ENCODE measurements around the gene CERK.

DNA sequence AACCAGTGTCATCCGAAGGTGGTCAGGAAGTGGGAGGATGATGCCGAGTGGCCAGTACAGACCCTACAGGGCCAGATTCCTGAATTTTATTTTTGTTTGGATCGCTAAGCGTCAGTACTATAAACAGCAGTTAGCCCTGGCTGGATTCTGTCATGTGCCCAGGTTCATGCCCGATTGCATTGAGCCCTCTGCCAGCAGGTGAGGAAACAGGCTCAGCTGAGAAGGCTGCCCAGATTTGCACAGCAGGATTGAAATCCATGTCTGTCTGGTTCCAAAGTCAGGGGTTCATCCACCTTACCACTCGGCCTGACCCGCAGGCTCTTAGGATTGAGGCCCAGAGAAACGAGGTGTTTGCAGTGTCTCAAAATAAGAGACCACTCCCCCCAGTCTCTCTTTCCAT, 15.3 kb upstream of the CERK start:
- TF ChIP-seq, protein P1, sequence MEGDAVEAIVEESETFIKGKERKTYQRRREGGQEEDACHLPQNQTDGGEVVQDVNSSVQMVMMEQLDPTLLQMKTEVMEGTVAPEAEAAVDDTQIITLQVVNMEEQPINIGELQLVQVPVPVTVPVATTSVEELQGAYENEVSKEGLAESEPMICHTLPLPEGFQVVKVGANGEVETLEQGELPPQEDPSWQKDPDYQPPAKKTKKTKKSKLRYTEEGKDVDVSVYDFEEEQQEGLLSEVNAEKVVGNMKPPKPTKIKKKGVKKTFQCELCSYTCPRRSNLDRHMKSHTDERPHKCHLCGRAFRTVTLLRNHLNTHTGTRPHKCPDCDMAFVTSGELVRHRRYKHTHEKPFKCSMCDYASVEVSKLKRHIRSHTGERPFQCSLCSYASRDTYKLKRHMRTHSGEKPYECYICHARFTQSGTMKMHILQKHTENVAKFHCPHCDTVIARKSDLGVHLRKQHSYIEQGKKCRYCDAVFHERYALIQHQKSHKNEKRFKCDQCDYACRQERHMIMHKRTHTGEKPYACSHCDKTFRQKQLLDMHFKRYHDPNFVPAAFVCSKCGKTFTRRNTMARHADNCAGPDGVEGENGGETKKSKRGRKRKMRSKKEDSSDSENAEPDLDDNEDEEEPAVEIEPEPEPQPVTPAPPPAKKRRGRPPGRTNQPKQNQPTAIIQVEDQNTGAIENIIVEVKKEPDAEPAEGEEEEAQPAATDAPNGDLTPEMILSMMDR (IDR thresholded peaks at IDR 0.05) = no peak
- no peak for TF ChIP-seq POLR2A (IDR thresholded peaks at IDR 0.05)
